Stimulated activated CD4-positive, alpha-beta T cell treated with anti-CD3 and anti-CD28 coated beads, Interleukin-1b, Interleukin-23, amount 100 ng/mL, for 48 hours (primary cell): ENCODE measurements around the gene SSTR4.
"Not testable (repeated sequence)": the region's sequence is repeated elsewhere in the genome, so short reads cannot be mapped to it uniquely, and the experiment has no call there.

Experiments
- DNase-seq: peaks from one replicate; pipeline ENCODE4 v3.0.0-alpha.2; 2020

The SSTR4 gene

GRCh38 chr20:23019403-23019802 is 15.7 kb upstream of the SSTR4 start:
- no peak for DNase-seq

DNA sequence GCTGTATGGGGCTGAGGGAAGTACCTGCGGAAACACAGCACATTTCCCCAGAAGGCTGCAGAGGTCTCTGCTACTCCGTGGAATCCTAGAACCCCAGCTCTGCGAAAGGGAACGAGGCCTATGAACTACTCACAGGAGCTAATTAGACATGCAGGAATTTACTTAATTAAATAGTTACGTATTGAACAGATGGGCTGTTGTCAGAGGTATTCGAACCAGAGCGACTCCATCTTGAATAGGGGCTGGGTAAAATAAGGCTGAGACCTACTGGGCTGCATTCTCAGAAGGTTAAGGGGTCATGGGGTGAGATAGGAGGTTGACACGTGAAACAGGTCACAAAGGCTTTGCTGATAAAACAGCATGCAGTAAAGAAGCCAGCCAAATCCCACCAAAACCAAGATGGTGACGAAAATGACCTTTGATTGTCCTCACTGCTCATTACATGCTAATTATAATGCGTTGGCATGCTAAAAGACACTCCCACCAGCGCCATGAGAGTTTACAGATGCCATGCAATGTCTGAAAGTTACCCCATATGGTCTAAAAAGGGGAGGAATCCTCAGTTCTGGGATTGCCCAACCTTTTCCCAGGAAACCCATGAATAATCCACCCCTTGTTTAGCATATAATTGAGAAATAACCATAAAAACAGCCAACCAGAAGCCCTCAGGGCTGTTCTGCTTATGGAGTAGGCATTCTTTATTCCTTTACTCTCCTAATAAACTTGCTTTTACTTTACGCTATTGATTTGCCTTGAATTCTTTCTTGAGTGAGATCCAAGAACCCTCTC is 14.7 kb upstream of the SSTR4 start:
- DNase-seq, result no peak

- no peak for DNase-seq
Observed at GRCh38 chr20:23021541-23021940, 13.6 kb upstream of the SSTR4 start.

- DNase-seq, result no peak
Observed at GRCh38 chr20:23021951-23022350, 13.2 kb upstream of the SSTR4 start.

DNA sequence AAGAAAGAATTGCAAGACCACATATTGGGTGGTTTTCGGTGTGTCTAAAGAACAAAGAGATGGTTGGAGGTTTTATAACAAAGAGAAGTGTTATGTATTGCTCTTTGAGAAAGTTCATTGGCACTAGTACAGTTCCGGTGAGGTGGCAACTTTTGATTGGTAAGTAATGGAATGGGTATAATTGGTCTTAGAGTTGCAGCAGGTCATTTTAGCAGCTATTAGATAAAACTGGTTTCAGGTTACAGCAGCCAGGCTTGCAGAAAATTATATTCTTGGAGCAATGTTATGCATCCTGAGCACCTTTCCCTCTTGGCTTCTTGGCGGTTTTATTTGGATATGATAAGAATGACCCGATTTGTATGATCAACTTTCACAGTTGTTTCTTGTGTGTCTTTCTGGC is 12.3 kb upstream of the SSTR4 start:
- DNase-seq, result no peak

GRCh38 chr20:23023621-23024177 is 11.4 kb upstream of the SSTR4 start:
- no peak for DNase-seq

DNA sequence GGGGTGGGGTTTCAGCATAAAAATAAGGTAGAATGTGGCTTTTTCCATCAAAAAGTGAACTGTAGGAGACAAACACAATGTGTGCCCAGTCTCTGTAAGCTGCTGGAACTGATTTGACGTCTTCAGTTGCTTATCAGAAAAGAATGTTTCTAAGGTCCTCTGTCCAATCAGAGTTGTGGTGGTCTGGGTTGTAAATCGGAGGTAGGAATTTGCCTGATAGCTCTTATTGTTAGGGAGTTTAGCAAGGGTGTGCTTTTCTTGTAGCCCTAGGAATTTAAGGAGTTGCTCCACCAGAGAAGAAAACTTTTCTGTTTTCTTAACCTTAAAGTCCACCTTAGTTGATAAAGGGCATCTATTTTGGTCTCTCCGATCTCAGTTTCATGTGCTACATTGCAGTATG is 10.4 kb upstream of the SSTR4 start:
- DNase-seq, result no peak

- not testable (repeated sequence) for DNase-seq
Observed at GRCh38 chr20:23025503-23025902, 9.6 kb upstream of the SSTR4 start.

- DNase-seq, result no peak
Observed at GRCh38 chr20:23027721-23028120, 7.4 kb upstream of the SSTR4 start.

GRCh38 chr20:23028392-23028791 is 6.7 kb upstream of the SSTR4 start:
- no peak for DNase-seq

DNA sequence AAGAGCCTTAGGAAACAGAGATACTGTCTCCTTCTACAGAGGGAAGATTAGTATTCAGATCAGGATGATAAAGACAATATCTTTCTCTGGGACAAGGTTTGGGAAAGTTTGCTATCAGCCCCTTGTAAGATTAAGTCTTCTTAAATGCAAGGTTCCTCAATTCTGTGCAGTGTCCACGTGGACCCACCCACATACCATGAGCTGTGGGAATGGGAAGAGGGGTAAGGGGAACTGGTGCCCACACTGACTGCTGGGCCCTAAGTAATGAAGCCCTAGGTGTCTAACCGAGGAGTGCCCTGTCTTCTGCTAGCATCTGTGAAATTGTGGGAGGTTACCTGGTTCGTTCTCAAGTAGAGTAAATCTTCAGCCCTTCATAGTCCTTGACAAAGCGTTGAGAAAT is 5.8 kb upstream of the SSTR4 start:
- no peak for DNase-seq

GRCh38 chr20:23031346-23031745 is 3.8 kb upstream of the SSTR4 start:
- no peak for DNase-seq

- DNase-seq, result no peak
Observed at GRCh38 chr20:23032056-23032749, 2.9 kb upstream of the SSTR4 start.

DNA sequence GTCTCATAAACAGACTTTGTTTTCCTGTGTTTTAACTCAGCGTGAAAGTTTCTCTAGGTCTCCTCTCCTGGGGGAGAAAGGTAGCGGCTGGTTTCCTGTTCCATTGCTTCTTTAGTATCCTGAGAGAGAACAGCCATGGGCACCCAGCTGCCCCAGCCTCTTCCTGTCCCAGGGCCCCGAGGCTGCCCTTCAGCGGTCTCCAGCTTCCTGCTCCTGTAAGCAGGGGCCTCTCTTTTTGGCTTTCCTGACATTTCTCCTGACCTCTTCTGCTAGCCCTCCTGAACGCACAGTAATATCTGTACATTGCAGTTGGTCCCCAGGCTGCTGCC is 2.4 kb upstream of the SSTR4 start:
- DNase-seq, result no peak

GRCh38 chr20:23033918-23034317 is 1.2 kb upstream of the SSTR4 start:
- DNase-seq, result no peak

DNA sequence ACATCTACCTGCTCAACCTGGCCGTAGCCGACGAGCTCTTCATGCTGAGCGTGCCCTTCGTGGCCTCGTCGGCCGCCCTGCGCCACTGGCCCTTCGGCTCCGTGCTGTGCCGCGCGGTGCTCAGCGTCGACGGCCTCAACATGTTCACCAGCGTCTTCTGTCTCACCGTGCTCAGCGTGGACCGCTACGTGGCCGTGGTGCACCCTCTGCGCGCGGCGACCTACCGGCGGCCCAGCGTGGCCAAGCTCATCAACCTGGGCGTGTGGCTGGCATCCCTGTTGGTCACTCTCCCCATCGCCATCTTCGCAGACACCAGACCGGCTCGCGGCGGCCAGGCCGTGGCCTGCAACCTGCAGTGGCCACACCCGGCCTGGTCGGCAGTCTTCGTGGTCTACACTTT is 619 bp downstream of the SSTR4 start:
- DNase-seq, result no peak

DNA sequence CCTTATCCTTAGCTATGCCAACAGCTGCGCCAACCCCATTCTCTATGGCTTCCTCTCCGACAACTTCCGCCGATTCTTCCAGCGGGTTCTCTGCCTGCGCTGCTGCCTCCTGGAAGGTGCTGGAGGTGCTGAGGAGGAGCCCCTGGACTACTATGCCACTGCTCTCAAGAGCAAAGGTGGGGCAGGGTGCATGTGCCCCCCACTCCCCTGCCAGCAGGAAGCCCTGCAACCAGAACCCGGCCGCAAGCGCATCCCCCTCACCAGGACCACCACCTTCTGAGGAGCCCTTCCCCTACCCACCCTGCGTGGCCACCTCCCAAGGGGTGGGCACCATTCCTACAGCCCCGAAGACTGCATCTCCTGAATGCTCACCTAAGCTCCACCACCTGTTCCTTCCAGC is 1.3 kb downstream of the SSTR4 start:
- DNase-seq, result no peak

DNA sequence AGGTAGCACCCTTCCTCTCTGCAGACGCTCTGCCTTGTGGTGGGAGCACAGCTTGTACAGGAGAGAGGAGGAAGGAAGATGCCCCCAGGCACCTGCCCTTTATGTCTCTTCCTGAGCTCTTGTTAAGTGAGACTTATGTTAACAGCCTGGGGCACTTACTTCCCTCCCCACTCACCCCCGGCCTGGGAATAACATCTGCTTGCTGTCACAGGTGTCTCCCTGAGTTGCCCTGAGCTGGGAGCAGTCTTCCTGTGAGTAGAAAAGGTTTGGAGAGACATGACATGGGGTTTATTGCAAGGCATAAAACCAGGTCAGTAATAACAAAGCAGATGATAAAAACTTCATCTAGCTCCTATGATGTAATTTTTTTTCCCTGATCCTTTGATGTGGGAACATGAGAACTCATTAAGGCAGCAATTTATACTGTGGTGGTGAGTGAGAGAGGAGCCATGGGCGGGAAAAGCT is 1.9 kb downstream of the SSTR4 start:
- no peak for DNase-seq

DNA sequence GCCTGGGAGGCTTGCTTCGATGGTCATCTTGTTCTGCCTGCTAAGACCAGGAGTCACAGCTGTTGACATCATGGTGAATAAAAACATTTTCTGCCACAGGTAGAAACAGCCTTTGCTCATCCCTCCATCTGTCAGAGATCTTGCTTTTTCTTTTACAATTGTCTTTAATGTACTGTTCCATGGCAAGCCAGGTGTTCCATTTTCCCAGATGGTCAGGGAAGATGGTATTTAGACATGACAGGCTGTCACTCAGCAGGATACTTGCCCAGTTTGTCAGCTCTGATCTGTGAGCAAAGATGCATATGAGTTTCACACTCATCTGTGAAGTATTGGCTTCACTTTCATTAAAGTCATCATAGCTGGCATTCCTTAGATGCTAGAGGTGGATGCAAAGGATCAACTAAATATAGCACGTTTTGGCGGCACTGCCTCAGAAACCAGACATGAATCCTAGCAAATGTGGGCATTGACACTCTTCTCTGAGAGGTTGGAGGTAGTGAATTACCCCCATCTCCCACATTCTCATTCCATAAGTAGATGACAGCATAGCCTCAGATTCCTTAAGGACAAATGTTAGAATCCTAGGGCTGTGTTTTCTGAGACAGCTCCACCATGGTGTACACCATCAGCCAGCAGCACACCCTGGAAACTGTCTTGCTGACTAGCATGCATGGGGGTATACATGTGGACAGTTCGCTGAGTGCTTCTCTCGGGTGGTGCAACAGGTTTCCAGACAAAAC is 4.2 kb downstream of the SSTR4 start:
- no peak for DNase-seq

DNA sequence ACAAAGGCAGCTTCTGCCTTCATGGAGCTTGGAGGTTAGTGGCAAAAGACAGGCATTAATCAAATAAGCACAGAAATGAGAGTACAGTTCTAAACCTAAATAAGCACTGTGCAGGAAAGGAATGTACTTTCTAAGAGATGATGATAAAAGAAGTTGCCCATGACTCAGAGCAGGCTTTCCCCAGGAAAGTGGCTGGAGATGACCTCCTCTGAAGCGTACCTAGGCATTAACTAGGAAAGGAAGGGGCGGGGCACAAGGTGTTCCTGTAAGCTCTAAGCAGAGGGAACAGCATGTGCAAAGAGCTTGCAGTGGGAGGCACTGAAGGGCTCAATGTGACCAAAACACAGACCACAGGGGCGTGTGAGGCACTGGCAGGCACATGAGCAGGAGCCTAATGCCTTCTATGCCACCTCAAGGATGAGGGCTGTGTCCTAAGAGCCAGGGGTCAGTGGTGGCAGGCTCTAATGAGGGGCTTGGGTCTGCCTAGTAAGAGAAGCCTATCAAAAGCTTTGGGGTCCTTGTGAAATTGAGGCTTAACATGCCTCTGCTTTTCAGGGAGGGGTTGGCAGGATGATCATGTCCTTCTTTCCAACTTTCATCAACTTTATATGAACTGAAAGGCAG is 4.9 kb downstream of the SSTR4 start:
- no peak for DNase-seq

GRCh38 chr20:23042270-23042669 is 7.2 kb downstream of the SSTR4 start:
- DNase-seq, result no peak

DNA sequence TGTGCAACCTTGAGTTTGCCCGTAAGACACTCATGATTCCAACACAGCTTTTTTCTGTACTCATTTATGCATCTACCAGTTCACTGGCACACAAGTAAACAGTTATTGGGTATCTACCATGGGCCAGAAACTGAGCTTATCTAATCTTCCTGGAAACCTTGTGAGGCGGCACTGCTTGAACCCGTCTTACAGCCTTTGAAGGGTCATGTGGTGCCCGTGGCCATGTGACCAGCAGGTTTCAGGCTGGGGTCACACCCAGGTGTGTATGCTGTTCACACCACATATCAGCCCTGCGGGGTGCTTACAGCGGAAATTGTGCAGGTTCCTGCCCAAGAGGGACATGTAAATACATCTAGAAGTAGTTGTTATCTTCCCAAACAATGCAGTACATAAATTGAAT is 8.3 kb downstream of the SSTR4 start:
- no peak for DNase-seq

GRCh38 chr20:23046431-23046830 is 11.3 kb downstream of the SSTR4 start:
- DNase-seq, result no peak
